ENCODE data around the gene DGAT2. TPM values are rescaled to one million over a fixed set of nuclear protein-coding genes. Genes with fewer than 3 reads are reported as not detected.

DGAT2 gene
- total RNA-seq, 2 experiments from 2014 or later: 0.19 to 0.25 TPM

GRCh38 chr11:75834728-75835127 lies 66.2 kb downstream of the DGAT2 start:
- no peak overlapping the region for H3K27ac Mint-ChIP-seq

GRCh38 chr11:75836417-75836816 lies 67.8 kb downstream of the DGAT2 start:
- no peak for TF ChIP-seq CTCF (IDR thresholded peaks at IDR 0.05)
- ATAC-seq (ENCODE audit: poor library complexity): no peak

More at GRCh38 chr11:75834728-75835127, 66.2 kb downstream of the DGAT2 start:
- peaks cover 26% of the 10 kb centered on the region for H3K36me3 Mint-ChIP-seq (ENCODE audit: low read depth)
- ATAC-seq (ENCODE audit: poor library complexity): no peak
- Histone ChIP-seq H3K4me1 (ENCODE audit: insufficient read depth, low read length) (no peaks in the 10 kb centered on the region), H3K36me3 (ENCODE audit: insufficient read depth, low read length) (peaks cover 6% of the 10 kb centered on the region), H3K4me3 (ENCODE audit: low read length) (no peak overlapping the region), H3K27ac (ENCODE audit: low read depth in 1 of 2, low read length in 2 of 2) (no peak overlapping the region), H3K9me3 (ENCODE audit: control insufficient read depth in 1 of 2, insufficient read depth in 1 of 2, low read length in 2 of 2) (no peaks in the 10 kb centered on the region), H3K27me3 (ENCODE audit: control insufficient read depth in 1 of 2, insufficient read depth in 2 of 2, low read length in 2 of 2) (no peaks in the 10 kb centered on the region)
- H3K9me3 Mint-ChIP-seq: no peaks in the 10 kb centered on the region
- H3K4me3 Mint-ChIP-seq: no peak overlapping the region
- H3K4me1 Mint-ChIP-seq (ENCODE audit: low read depth): peaks cover 47% of the 10 kb centered on the region
- no peak for DNase-seq
- CTCF ChIA-PET: no interaction called here
- no peak for TF ChIP-seq CTCF (IDR thresholded peaks at IDR 0.05)
- intact Hi-C loops (cut with DNase I, micrococcal nuclease): no loop called here
- POLR2A ChIA-PET: no interaction called here
- no peaks in the 10 kb centered on the region for H3K27me3 Mint-ChIP-seq

GRCh38 chr11:75839851-75840250 lies 71.3 kb downstream of the DGAT2 start:
- peaks cover 53% of the 10 kb centered on the region for H3K4me1 Mint-ChIP-seq (ENCODE audit: low read depth)
- ChIA-PET CTCF (no interaction called here), POLR2A (no interaction called here)
- H3K9me3 ChIP-seq (ENCODE audit: control insufficient read depth in 1 of 2, insufficient read depth in 1 of 2, low read length in 2 of 2): no peaks in the 10 kb centered on the region
- H3K27me3 Mint-ChIP-seq: no peaks in the 10 kb centered on the region
- no peak overlapping the region for H3K4me3 Mint-ChIP-seq
- DNase-seq (no peak), ATAC-seq (ENCODE audit: poor library complexity) (no peak)
- H3K27ac Mint-ChIP-seq: no peak overlapping the region
- H3K9me3 Mint-ChIP-seq: no peaks in the 10 kb centered on the region
- intact Hi-C loops (cut with DNase I, micrococcal nuclease): no loop called here
- no peaks in the 10 kb centered on the region for H3K27me3 ChIP-seq (ENCODE audit: control insufficient read depth in 1 of 2, insufficient read depth in 2 of 2, low read length in 2 of 2)
- no peaks in the 10 kb centered on the region for H3K36me3 ChIP-seq (ENCODE audit: insufficient read depth, low read length)
- no peaks in the 10 kb centered on the region for H3K4me1 ChIP-seq (ENCODE audit: insufficient read depth, low read length)
- no peak overlapping the region for H3K4me3 ChIP-seq (ENCODE audit: low read length)
- no peak for TF ChIP-seq CTCF (IDR thresholded peaks at IDR 0.05)
- peaks cover 25% of the 10 kb centered on the region for H3K36me3 Mint-ChIP-seq (ENCODE audit: low read depth)
- no peak overlapping the region for H3K27ac ChIP-seq (ENCODE audit: low read depth in 1 of 2, low read length in 2 of 2)

More at GRCh38 chr11:75836417-75836816, 67.8 kb downstream of the DGAT2 start:
- Histone ChIP-seq H3K36me3 (ENCODE audit: insufficient read depth, low read length) (no peaks in the 10 kb centered on the region), H3K27me3 (ENCODE audit: control insufficient read depth in 1 of 2, insufficient read depth in 2 of 2, low read length in 2 of 2) (no peaks in the 10 kb centered on the region), H3K9me3 (ENCODE audit: control insufficient read depth in 1 of 2, insufficient read depth in 1 of 2, low read length in 2 of 2) (no peaks in the 10 kb centered on the region), H3K4me1 (ENCODE audit: insufficient read depth, low read length) (no peaks in the 10 kb centered on the region), H3K27ac (ENCODE audit: low read depth in 1 of 2, low read length in 2 of 2) (no peak overlapping the region), H3K4me3 (ENCODE audit: low read length) (no peak overlapping the region)
- ChIA-PET CTCF (no interaction called here), POLR2A (interaction anchor here (0.8 to 1.2 kb wide), 2 partner anchors 22 to 38 kb away, joined by 3 to 4 read pairs; no protein-coding TSS in a partner anchor)
- DNase-seq: no peak
- no peaks in the 10 kb centered on the region for H3K9me3 Mint-ChIP-seq
- no peak overlapping the region for H3K4me3 Mint-ChIP-seq
- peaks cover 56% of the 10 kb centered on the region for H3K4me1 Mint-ChIP-seq (ENCODE audit: low read depth)
- peaks cover 26% of the 10 kb centered on the region for H3K36me3 Mint-ChIP-seq (ENCODE audit: low read depth)
- no peaks in the 10 kb centered on the region for H3K27me3 Mint-ChIP-seq
- intact Hi-C loops (cut with DNase I, micrococcal nuclease): no loop called here
- H3K27ac Mint-ChIP-seq: peak overlapping the region; percentile 15
